GM18519 (cell line): ENCODE data around the gene CLEC3B.
"Not testable (repeated sequence)": the region's sequence is repeated elsewhere in the genome, so short reads cannot be mapped to it uniquely, and the experiment has no call there.

Source experiments
- ATAC-seq: cut with Tn5 transposase; IDR thresholded peaks from one replicate; pipeline ENCODE4 v1.9.1; 2021; ENCODE audit warnings: mild to moderate bottlenecking, moderate library complexity; ENCODE audit not compliant: unreplicated experiment, low FRiP score

The CLEC3B gene

DNA sequence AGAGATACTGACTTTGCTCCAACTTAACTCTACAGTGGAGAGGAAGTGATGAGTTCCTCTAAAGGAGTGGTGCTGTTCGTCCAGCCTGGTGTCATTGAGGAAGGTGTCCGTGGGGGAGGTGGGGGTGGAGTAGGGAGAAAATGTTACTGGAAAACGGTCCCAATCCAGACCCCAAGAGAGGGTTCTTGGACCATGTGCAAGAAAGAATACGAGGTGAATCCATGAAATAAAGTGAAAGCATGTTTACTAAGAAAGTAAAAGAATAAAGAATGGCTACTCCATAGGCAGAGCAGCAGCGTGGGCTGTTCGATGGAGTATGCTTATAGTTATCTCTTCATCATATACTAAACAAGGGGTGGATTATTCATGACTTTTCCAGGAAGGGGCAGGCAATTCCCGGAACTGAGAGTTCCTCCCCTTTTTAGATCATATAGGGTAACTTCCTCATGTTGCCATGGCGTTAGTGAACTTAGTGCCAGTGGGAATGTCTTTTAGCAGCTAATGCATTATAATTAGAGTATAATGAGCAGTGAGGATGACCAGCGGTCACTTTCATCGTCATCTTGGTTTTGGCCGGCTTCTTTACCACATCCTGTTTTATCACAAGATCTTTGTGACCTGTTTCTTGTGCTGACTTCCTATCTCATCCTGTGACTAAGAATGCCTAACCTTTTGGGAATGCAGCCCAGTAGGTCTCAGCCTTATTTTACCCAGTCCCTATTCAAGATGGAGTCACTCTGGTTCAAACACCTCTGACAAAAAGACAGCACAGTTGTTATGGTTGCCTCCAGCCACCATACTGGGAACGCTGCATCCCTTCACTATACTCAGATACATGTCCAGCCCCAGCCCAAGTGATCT is 38.6 kb downstream of the CLEC3B start:
- ATAC-seq = no peak

DNA sequence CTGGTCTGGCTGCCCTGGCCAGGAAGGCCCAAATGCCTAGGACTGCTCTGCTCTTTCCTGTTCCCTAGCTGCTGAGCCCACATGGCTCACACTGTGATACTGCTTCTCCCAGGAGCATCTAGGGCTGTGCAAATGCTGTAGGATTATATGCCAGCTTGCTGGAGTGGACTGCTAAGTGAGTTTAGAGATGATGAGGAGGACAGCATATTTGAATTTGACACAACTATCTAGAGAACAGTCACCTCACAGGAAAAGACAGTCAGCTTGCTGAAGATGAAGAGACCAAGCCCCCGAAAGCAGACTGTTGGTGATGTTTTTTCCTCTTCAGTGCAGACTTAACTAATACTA is 39.2 kb downstream of the CLEC3B start:
- ATAC-seq = no peak

DNA sequence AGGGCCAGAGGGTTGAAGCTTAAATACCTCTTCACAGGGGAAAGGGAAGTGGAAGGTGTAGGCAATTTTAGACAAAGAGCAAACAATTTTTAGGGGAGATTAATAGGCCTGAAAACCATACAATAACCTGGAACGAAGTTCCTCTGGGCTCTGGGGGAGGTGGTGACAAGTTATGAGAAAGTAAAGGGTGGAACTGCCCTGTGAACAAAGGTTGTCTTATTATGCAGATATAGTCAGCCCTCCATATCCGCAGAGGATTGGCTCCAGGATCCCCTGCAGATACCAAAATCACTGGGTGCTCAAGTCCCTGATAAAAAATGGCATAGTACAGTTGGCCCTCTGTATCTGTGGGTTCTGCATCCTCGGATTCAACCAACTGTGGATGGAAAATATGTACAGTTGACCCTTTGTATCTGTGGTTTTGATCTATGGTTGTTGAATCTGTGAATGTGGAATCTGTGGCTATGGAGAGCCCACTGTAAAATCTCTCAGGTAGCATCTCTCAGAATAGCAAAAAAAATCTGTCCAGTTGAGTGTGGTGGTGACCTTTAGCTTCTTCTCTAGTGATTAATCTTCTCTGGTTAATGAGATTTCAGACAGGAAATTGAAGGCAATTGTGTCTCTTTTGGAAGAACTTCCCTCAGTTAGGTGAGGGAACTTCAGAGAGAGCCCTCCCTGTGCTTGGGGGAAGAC is 40.2 kb downstream of the CLEC3B start:
- no peak for ATAC-seq

DNA sequence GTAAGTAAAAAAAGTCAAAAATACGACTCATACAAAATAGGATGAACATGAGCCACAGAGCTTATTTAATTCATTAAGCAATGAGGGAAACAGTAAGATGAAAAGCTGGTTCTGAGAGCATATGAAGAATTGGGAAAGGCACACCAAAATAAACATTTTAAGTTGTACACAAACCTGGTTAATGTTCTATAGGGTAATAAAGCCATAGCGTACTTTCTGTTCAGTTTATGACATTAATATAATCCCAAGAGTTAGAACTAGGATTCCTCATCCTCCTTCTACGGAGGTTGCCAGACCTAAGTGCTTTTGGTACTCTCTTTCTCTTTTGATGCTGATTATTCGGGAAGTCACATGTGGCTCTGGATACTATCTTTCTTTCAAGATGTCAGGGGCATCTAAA is 41.4 kb downstream of the CLEC3B start:
- no peak for ATAC-seq

DNA sequence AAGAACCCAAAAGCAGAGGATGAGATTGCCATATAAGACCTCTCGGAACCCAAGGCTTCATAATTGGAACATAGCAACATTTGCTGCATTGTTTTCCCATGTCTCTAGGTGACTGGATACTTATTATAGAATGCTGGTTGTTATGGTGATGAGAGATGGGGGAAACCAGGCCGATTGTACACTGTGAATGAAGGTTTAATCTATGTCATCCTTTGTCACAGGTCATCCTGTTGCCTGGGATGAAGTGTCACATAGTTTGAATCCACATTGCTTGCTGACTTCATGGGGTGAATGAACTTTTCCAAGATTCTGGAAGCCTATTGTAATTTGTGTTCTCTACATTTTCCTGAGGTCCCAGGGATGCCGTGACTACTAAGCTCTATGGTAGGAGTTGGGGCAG is 41.8 kb downstream of the CLEC3B start:
- ATAC-seq = no peak

DNA sequence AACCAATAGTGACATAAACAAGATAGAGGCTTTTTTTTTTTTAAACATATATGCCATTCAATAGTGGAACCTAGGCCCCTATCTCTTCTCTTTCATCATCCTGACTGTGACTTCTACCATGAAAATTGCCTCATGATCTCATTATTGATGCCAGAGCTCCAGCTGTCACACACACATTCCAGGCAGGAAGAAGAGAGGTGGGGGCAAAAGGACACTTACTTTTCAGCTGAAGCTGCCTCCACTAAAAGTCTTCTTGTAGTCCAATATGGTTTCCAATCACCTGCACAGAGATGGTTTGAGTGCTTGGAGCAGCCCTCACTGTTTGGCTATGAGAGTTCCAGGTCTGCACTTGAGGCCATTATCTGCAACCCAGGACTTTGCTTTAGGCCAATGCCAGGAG is 45.0 kb downstream of the CLEC3B start:
- ATAC-seq = no peak

DNA sequence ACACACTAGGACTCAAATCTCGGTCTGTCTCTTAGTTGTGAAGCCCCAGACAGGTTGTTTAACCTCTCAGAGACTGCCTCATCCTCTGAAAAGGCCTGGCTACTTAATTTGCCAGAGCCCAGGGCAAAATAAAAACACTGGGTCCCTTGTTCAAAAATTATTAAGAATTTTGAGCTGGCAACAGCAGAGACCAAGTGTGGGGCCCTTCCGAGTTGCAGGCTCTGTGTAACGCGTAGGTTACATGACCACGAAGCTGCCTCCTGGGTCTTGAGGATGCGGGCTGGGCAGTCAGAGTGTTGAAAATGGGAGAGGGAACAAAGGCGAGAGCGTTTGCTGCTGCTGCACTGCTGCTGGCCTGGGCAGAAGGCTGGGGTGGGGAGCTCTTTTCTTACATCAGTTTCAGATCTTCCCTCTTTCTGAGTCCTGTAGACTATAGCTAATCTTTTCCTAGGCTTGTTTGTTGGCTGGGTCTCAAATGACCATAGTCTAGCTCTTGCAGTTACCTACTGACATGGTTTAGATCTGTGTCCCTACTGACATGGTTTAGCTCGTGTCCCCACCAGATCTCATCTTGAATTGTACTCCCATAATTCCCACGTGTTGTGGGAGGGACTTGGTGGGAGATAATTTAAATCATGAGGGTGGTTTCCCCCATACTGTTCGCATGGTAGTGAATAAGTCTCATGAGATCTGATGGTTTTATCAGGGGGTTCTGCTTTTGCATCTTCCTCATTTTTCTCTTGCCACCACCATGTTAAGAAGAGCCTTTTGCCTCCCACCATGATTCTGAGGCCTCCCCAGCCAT is 49.9 kb downstream of the CLEC3B start:
- ATAC-seq = no peak

DNA sequence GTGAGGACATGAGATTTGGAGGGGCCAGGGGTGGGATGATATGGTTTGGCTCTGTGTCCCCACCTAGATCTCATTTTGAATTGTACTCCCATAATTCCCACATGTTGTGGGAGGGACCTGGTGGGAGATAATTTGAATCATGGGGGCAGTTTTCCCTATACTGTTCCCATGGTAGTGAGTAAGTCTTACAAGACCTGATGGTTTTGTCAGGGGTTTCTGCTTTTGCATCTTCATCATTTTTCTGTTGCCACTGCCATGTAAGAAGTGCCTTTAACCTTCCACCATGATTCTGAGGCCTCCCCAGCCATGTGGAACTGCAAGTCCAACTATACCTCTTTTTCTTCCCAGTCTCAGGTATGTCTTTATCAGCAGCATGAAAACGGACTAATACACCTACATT is 52.2 kb downstream of the CLEC3B start:
- ATAC-seq = not testable (repeated sequence)

DNA sequence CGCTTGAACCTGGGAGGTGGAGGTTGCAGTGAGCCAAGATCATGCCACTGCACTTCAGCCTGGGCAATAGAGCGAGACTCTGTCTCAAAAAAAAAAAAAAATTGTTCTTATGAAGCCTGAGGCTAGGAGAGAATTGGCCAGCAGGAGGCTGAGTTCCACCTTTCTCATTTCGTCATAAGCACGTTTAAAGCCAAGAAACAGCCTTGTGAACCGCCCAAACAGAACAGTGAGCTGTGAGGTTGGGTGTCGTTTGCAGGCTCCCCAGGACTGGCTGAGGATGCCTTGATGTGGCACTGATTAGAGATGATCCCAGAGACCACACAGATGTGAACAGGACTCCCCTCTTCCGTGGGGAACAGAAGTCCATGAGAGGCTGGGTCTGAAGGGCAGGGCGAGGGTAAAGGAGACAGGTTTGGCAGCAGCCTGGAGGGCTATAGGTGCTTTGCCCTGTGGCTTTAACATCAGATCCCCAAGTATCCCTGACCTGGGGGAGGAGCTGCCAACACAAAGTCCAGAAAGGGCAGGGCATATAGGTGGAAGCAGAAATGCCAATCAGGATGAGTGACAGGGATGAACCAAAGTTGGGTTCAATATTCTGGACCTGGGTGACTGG is 52.9 kb downstream of the CLEC3B start:
- ATAC-seq = no peak

DNA sequence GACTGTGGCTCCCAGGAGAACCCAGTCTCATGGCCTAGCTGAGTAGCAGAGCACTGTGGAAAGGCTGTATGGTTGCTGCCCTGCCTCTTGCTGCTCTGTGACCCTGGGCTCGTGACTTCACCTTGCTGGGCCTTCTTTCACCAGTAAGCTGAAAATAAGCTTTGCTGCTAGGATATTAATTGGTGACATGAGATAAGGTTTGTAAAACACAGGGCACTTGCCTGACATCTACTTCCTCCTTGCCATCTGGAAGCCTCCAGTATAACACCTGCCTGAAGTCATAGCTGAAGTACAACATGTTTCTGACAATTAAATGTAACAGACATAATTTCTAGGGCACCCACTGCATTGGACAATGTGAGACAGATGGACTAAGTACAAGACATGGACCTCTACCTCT is 53.6 kb downstream of the CLEC3B start:
- ATAC-seq = no peak

DNA sequence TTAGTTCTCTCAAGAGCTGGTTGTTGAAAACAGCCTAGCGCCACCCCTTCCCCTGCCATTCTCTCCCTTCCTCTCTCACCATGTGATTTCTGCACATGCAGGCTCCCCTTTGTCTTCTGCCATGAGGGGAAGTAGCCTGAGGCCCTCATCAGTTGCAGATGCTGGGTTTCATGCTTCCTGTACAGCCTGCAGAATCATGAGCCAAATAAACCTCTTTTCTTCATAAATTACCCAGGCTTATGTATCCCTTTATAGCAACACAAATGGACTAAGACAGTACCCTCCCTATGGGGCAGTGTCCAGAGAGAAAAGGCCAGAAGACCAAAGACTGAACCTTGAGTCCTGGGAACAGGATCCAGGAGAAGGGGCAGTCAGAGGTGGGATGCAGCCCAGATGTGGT is 54.7 kb downstream of the CLEC3B start:
- no peak for ATAC-seq

DNA sequence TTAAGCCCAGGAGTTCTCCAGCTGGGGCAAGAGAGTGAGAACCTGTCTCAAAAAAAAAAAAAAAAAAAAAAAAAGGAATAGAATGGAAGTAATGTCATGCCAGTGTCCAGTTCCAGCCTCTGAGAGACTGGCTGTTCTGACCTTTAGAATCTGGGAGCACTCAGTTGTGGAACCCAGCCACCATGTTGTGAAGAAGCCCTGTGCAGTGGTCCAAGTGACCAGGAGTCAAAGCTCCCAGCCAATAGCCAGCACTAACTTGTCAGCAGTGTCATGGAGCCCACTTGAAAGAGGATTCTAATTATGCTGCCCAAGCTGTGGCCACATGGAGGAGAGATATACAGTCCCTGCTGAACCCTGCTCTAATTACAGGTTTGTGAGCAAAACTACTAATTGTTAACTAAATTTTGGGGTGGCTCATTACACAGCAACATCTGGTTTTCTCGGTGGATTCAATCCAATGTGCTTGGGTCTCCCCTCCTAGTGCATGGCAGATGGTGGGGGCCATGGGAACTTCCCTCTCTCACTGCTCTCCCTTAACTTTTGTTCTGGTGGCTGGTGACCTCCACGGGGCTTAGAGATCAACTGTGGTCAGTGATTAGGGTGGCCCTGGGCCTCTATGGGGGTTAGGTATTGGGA is 55.5 kb downstream of the CLEC3B start:
- no peak for ATAC-seq

DNA sequence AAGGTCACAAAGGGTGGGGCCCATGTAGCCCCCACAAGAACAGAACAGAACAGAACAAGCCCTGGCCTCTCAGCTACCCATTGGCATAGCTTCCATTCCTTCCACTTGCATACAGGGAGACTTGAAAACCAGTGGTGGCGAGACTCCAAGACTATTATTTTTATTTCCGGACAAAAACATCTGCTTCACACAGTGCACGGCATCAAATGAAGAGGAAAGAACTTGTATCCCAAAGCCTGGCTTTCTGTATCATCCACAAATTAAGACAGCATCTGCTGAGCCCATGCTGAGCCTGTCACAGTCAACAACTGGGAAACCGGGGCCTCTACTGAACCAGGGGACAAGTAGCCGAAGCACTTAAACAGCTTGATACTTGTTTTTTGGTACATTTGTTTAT is 56.0 kb downstream of the CLEC3B start:
- no peak for ATAC-seq

DNA sequence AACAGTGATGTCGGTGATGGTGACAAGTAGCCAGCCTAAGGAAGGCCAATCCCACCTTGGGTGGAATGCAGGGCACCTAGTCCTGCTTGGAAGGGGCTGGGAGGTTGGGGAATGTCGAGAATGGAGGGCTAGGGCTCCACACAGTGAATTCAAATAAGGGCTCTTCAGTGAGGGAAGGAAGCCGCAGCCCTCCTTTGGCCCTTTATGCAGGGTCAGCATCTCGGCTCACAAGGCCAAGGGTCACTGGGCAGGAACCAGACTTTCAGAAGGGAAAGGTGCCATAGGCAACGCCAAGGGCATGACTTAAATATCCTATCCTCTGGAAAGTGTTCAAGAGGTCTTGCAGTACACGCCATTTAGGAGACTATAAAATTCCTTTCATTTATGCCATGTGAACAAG is 56.9 kb downstream of the CLEC3B start:
- ATAC-seq = no peak

DNA sequence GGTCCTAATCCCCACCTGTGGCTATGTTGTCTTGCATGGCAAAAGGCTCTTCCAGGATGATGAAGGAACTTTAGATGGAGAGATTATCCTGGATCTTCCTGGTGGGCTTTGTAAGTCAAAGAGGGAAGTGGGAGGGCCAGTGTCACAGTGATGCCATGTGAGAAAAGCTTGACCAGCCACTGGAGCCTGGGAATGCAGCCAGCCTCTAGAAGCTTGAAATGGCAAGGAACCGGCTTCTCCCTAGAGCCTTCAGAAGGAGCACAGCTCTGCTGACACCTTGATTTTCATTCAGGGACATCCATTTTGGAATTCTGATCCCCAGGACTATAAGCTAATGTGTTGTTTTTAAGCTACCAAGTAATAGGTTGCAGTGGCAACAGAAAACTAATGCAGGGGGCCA is 58.3 kb downstream of the CLEC3B start:
- no peak for ATAC-seq

DNA sequence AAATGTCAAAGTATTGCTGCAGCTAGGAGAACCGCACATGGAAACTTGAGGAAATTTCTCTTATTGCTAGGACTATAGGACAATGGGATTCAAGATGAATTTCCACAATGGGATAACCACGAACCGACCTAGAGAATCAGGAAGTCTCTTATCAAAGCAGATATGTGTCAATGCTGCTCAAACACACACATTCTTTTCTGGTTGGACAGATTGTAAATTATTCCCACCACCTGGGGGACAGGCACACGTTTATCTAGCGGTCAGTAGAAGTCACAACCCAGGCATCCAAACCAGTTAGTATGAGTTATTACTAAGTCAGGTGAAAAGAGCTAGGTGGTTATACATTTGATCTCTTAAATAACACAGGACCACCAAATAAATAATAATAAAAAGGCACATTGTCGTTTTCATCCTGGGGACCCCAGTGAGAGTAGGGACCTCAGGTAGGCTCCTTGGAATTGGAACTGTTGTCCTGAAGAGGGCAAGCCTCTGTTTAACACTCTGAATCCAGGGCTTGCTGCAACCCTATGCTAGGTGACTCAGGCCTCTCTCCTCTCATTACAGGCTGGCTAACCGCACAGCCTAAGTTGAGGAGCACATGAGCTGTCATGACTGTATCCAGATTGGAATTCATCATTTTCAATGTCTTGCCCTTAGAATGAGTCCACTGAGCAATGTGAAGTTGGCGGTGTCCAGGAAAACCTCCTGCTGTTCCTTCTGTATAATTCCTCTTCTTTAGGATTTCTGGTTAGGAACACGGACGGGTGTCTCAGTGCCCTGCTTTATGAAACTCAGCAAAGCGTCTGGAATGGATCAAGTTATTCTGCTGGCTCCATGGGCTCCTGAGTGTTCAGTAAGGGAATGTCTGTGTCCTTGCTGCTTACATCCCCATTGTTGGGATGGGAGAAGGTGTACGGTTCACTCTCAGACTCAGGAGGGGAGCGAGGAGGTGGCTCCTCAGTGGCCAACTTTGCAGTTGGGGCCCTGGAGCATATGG is 59.0 kb downstream of the CLEC3B start:
- ATAC-seq = no peak
